SH-SY5Y (cell line): ENCODE data around the gene MED13L.

Experiments
- GATA2 ChIP-seq: IDR thresholded peaks from 2 replicates; pipeline ENCODE4 v1.6.1; 2011; ENCODE audit warnings: mild to moderate bottlenecking, low read depth, low read length
- GATA3 ChIP-seq: IDR thresholded peaks from 2 replicates; pipeline ENCODE4 v1.6.1; 2011; ENCODE audit warnings: low read depth, mild to moderate bottlenecking, low read length, moderate library complexity

DNA sequence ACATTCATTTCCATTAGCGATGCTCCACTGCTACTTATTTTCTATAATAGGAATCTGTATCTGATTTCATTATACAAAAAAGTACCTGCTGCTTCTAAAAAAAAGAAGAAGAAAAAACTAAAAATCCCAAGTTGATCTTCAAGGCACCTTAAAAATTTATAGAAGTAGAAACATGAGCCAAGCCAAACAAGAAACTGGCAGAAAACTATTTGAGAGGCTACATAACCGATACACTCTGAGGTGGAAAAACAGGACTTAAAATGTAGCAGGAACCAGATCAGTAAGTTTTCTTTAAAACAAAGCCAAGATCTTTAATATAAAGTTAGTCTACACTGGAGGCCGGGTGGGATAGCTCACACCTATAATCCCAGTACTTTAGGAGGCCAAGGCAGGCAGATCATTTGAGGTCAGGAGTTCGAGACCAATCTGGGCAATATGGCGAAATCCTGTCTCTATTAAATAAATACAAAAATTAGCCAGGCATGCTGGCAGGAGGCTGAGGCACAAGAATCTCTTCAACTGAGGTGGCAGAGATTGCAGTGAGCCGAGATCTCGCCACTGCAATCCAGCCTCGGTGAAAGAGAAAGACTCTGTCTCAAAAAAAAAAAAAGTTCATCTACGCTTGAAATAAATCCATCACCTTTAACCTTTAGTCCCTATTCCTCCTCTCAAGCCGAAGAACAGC, 278.6 kb downstream of the MED13L start:
- TF ChIP-seq GATA3 (no peak), GATA2 (no peak)
